H9 (cell line): ENCODE measurements around the gene ARID5A. TPM values are rescaled to one million over a fixed set of nuclear protein-coding genes. Genes with fewer than 3 reads are reported as not detected.

Experiments
- DNase-seq: peaks from one replicate; pipeline ENCODE4 v3.0.0-alpha.2; 2017
- H2AFZ ChIP-seq: one replicate; pipeline ENCODE4 v1.6.1; 2013; ENCODE audit warnings: mild to moderate bottlenecking, low read length, control low read depth, moderate library complexity
- H2AK5ac ChIP-seq: 2 replicates; pipeline ENCODE4 v1.6.1; 2013; ENCODE audit warnings: low read length, control low read depth, mixed read lengths; ENCODE audit not compliant: insufficient read length
- H2BK120ac ChIP-seq: one replicate; pipeline ENCODE4 v1.6.1; 2013; ENCODE audit warnings: low read depth, mild to moderate bottlenecking, low read length, control low read depth, inconsistent platforms; ENCODE audit not compliant: poor library complexity, severe bottlenecking
- H2BK12ac ChIP-seq: 2 replicates; pipeline ENCODE4 v1.6.1; 2013; ENCODE audit warnings: low read length, control low read depth, mixed read lengths, low read depth; ENCODE audit not compliant: insufficient read length
- H2BK15ac ChIP-seq: 2 replicates; pipeline ENCODE4 v1.6.1; 2013; ENCODE audit warnings: low read depth, low read length, control low read depth
- H2BK20ac ChIP-seq: one replicate; pipeline ENCODE4 v1.6.1; 2013; ENCODE audit warnings: low read depth, mild to moderate bottlenecking, low read length, control low read depth, inconsistent platforms; ENCODE audit not compliant: poor library complexity, severe bottlenecking
- H2BK5ac ChIP-seq: 2 replicates; pipeline ENCODE4 v1.6.1; 2013; ENCODE audit warnings: low read length, control low read depth, mixed read lengths; ENCODE audit not compliant: insufficient read length
- H3K14ac ChIP-seq: 2 replicates; pipeline ENCODE4 v1.6.1; 2013; ENCODE audit warnings: low read length, control low read depth; ENCODE audit not compliant: insufficient read depth
- H3K18ac ChIP-seq: 2 replicates; pipeline ENCODE4 v1.6.1; 2013; ENCODE audit warnings: low read depth, mild to moderate bottlenecking, mixed read lengths, low read length, control low read depth; ENCODE audit not compliant: insufficient read length
- H3K23ac ChIP-seq: 2 replicates; pipeline ENCODE4 v1.6.1; 2013; ENCODE audit warnings: low read length, control low read depth, mixed read lengths, low read depth; ENCODE audit not compliant: insufficient read length
- H3K23me2 ChIP-seq: 2 replicates; pipeline ENCODE4 v1.6.1; 2013; ENCODE audit warnings: low read depth, mild to moderate bottlenecking, mixed read lengths, low read length, control low read depth; ENCODE audit not compliant: insufficient read length, poor library complexity, severe bottlenecking
- H3K27ac ChIP-seq: 2 replicates; pipeline ENCODE4 v1.5.1; 2013; ENCODE audit warnings: low read length, control low read depth, mixed read lengths, low read depth; ENCODE audit not compliant: insufficient read length
- H3K27me3 ChIP-seq: 2 replicates; pipeline ENCODE4 v1.6.1; 2013; ENCODE audit warnings: low read length, control low read depth, inconsistent platforms; ENCODE audit not compliant: insufficient read depth
- H3K4ac ChIP-seq: 2 replicates; pipeline ENCODE4 v1.6.1; 2013; ENCODE audit warnings: low read depth, mild to moderate bottlenecking, control low read depth, inconsistent platforms, low read length, moderate library complexity
- H3K4me1 ChIP-seq: 2 replicates; pipeline ENCODE4 v1.6.1; 2013; ENCODE audit warnings: low read length, control low read depth, inconsistent platforms; ENCODE audit not compliant: insufficient read depth
- H3K4me2 ChIP-seq: 2 replicates; pipeline ENCODE4 v1.6.1; 2013; ENCODE audit warnings: low read length, control low read depth, mixed read lengths; ENCODE audit not compliant: insufficient read length, insufficient read depth
- H3K56ac ChIP-seq: 2 replicates; pipeline ENCODE4 v1.6.1; 2013; ENCODE audit warnings: low read depth, mild to moderate bottlenecking, mixed read lengths, low read length, control low read depth; ENCODE audit not compliant: insufficient read length
- H3K79me1 ChIP-seq: 2 replicates; pipeline ENCODE4 v1.6.1; 2013; ENCODE audit warnings: low read depth, mild to moderate bottlenecking, moderate library complexity, low read length, control low read depth, inconsistent platforms; ENCODE audit not compliant: insufficient read depth, poor library complexity, severe bottlenecking
- H3K79me2 ChIP-seq: 2 replicates; pipeline ENCODE4 v1.6.1; 2013; ENCODE audit warnings: low read length, control low read depth, inconsistent platforms; ENCODE audit not compliant: insufficient read depth
- H3K9ac ChIP-seq: 2 replicates; pipeline ENCODE4 v1.6.1; 2013; ENCODE audit warnings: low read length, control low read depth, mixed read lengths; ENCODE audit not compliant: insufficient read length; ENCODE audit errors: extremely low read depth
- H3K9me3 ChIP-seq: one replicate; pipeline ENCODE4 v1.6.1; 2013; ENCODE audit warnings: low read depth, low read length, inconsistent platforms; ENCODE audit not compliant: control insufficient read depth
- H3T11ph ChIP-seq: one replicate; pipeline ENCODE4 v1.6.1; 2013; ENCODE audit warnings: mild to moderate bottlenecking, low read length, control low read depth, inconsistent platforms
- H4K20me1 ChIP-seq: one replicate; pipeline ENCODE4 v1.6.1; 2013; ENCODE audit not compliant: control insufficient read depth, insufficient read length, insufficient read depth
- H4K5ac ChIP-seq: 2 replicates; pipeline ENCODE4 v1.6.1; 2013; ENCODE audit warnings: low read depth, mild to moderate bottlenecking, mixed read lengths, low read length, control low read depth; ENCODE audit not compliant: insufficient read length
- H4K8ac ChIP-seq: replicated peaks from 2 replicates; pipeline ENCODE4 v1.6.1; 2013; ENCODE audit warnings: low read length, control low read depth, mixed read lengths, low read depth; ENCODE audit not compliant: insufficient read length
- H4K91ac ChIP-seq: 2 replicates; pipeline ENCODE4 v1.6.1; 2013; ENCODE audit warnings: low read depth, mild to moderate bottlenecking, moderate library complexity, mixed read lengths, low read length, control low read depth; ENCODE audit not compliant: insufficient read length
- H3K27ac Mint-ChIP-seq, 3 experiments: 2 replicates in 2 of 3; 3 replicates in 1 of 3; pipeline ENCODE4 v1.8.0; 2020 to 2021; ENCODE audit warnings: mixed read lengths in 3 of 3, mild to moderate bottlenecking in 1 of 3, moderate library complexity in 1 of 3
- H3K27me3 Mint-ChIP-seq: 2 replicates; pipeline ENCODE4 v1.8.0; 2021; ENCODE audit warnings: low read depth, mild to moderate bottlenecking, moderate library complexity, mixed read lengths
- H3K36me3 Mint-ChIP-seq, 3 experiments: 2 replicates in 2 of 3; 3 replicates in 1 of 3; pipeline ENCODE4 v1.8.0; 2020 to 2021; ENCODE audit warnings: low read depth in 3 of 3, mixed read lengths in 3 of 3; ENCODE audit not compliant: insufficient read depth in 1 of 3
- H3K4me1 Mint-ChIP-seq, 2 experiments: 2 replicates each; pipeline ENCODE4 v1.8.0; 2020; ENCODE audit warnings: mixed read lengths in 2 of 2
- H3K4me3 Mint-ChIP-seq, 2 experiments: 2 replicates in 1 of 2; 3 replicates in 1 of 2; pipeline ENCODE4 v1.8.0; 2020 to 2021; ENCODE audit warnings: mild to moderate bottlenecking in 2 of 2, mixed read lengths in 2 of 2, moderate library complexity in 1 of 2
- H3K9me3 Mint-ChIP-seq, 2 experiments: 2 replicates in 1 of 2; 3 replicates in 1 of 2; pipeline ENCODE4 v1.8.0; 2020; ENCODE audit warnings: mild to moderate bottlenecking in 2 of 2, mixed read lengths in 2 of 2, moderate library complexity in 1 of 2
- CTCF ChIP-seq: fragments of 200-600 bp; sonication (generic); conservative IDR thresholded peaks from 3 replicates; pipeline ENCODE4 v1.8.0; 2021; ENCODE audit warnings: antibody characterized with exemption, mild to moderate bottlenecking
- WGBS: extraction: QIAGEN DNeasy Blood & Tissue Kit; methylation state at CpG from one replicate; pipeline ENCODE4 v1.1.7; 2013; ENCODE audit warnings: missing lambda C conversion rate, low lambda C conversion rate, mixed read lengths; ENCODE audit not compliant: insufficient read length; ENCODE audit errors: extremely low coverage; 5-methylcytosine and 5-hydroxymethylcytosine counted together
- total RNA-seq: library from RNA; stranded (reverse); gene quantifications from 2 replicates; pipeline ENCODE4 v1.2.1, GENCODE V29; 2021

ARID5A gene
- total RNA-seq, 1 experiment from 2014 or later: 4.5 TPM

GRCh38 chr2:96551605-96552314, 15.2 kb downstream of the ARID5A start:
- Mint-ChIP-seq H3K36me3 (peaks cover 0 to 4% (median 0%) of the 10 kb centered on the region in 3 experiments; a peak in 2 of 7 replicates), H3K4me3 (no peak overlapping the region; a peak in 1 of 5 replicates), H3K4me1 (peaks cover 24 to 31% of the 10 kb centered on the region in 2 experiments), H3K27me3 (peaks cover 2% of the 10 kb centered on the region; the same call in 1 of the 2 replicates), H3K9me3 (no peaks in the 10 kb centered on the region), H3K27ac (no peak overlapping the region)
- Histone ChIP-seq H3K56ac (no peak overlapping the region), H3K9me3 (no peaks in the 10 kb centered on the region), H3K27me3 (no peaks in the 10 kb centered on the region), H2BK120ac (no peak overlapping the region), H2AK5ac (no peak overlapping the region), H2BK5ac (no peak overlapping the region), H2BK15ac (no peak overlapping the region), H3K27ac (no peak overlapping the region), H3T11ph (no peak overlapping the region), H3K18ac (no peak overlapping the region), H3K23me2 (no peaks in the 10 kb centered on the region), H3K79me2 (no peaks in the 10 kb centered on the region), H3K79me1 (no peaks in the 10 kb centered on the region), H3K9ac (no peak overlapping the region), H4K91ac (no peak overlapping the region), H3K4ac (no peak overlapping the region), H2BK20ac (no peak overlapping the region), H4K20me1 (no peaks in the 10 kb centered on the region), H3K14ac (no peak overlapping the region), H3K4me1 (no peaks in the 10 kb centered on the region), H4K8ac (no peak overlapping the region), H3K23ac (no peak overlapping the region), H2AFZ (no peak overlapping the region), H2BK12ac (no peak overlapping the region), H3K4me2 (no peak overlapping the region), H4K5ac (no peak overlapping the region)
- TF ChIP-seq CTCF: no peak
- no CpG with 5 or more reads among the region's 25 CpGs for WGBS
- DNase-seq: no peak
